ENCODE data around the gene USH2A. TPM values are rescaled to one million over a fixed set of nuclear protein-coding genes. Genes with fewer than 3 reads are reported as not detected.
"Not testable (repeated sequence)": the region's sequence is repeated elsewhere in the genome, so short reads cannot be mapped to it uniquely, and the experiment has no call there.

USH2A gene
- polyA plus RNA-seq, 4 donors = 0.04 to 0.32 (median 0.22) TPM

DNA sequence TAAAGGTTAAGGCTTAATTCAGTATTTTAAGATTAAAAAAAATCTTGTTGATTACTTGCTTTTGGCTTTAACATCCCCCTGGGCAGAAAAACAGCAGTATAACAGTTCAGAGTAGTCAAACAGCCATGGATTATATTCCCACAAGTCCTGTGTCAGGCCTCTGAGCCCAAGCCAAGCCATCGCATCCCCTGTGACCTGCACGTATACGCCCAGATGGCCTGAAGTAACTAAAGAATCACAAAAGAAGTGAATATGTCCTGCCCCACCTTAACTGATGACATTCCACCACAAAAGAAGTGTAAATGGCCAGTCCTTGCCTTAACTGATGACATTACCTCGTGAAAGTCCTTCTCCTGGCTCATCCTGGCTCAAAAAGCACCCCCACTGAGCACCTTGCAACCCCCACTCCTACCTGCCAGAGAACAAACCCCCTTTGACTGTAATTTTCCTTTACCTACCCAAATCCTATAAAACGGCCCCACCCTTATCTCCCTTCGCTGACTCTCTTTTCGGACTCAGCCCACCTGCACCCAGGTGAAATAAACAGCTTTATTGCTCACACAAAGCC is 277.7 kb downstream of the USH2A start:
- DNase-seq (ENCODE audit: low read depth in 4 of 4, low spot score in 3 of 4) = not testable (repeated sequence)

DNA sequence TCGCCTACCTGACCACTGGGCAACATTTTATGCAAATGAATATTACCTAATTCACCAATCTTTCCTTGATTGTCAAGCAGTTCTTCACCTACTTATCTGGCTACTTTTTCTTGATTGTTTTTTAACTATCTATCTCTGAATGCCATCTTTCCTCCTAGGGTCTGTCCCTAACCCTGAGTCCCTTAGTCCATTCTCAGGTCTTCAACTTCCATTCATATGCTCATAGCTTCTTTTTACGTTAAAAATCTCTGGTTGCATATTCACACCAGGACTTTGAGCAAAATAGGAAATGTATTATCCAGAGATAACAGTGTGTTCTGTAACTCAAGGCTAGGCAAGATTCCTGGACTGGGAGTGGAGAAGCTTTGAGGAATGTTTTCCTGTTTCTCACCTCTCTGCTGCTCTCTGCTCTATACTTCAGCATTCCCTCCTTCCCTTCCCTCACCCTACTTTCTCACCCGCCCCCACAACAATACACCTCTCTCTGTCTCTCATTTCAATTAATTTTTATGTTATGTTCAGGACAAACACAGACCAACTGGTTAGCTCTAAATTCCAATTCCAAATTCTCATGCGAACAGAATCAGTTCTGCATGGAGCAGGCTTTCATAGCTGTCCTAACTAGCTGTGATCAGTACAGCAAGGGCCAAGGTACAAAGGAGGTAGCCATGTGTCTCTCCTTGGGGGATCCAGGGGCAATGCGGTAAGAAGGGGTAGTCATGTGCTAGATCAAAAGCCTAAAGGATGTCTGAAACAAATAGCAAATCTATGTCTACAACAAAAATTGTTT is 278.4 kb downstream of the USH2A start:
- DNase-seq (ENCODE audit: low read depth in 4 of 4, low spot score in 3 of 4) = no peak

DNA sequence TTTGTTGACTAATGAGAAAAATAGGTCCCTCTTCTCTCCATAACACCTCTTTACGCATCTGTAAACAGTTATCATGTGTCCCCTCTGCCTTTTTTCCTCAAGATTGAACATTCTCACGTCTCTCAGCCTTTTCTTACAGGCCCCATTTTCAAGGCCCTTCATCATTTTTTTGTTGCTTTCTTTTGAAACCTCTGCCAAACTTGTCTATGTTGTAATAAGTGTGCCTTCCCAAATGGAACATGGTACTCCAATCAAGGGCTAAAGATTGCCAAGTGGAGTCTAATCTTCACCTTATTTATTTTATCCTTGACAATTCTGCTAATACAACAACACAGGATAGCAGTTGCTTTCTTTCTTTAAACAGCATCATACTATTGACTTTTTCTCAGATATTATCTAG is 280.3 kb downstream of the USH2A start:
- no peak for DNase-seq (ENCODE audit: low read depth in 4 of 4, low spot score in 3 of 4)

DNA sequence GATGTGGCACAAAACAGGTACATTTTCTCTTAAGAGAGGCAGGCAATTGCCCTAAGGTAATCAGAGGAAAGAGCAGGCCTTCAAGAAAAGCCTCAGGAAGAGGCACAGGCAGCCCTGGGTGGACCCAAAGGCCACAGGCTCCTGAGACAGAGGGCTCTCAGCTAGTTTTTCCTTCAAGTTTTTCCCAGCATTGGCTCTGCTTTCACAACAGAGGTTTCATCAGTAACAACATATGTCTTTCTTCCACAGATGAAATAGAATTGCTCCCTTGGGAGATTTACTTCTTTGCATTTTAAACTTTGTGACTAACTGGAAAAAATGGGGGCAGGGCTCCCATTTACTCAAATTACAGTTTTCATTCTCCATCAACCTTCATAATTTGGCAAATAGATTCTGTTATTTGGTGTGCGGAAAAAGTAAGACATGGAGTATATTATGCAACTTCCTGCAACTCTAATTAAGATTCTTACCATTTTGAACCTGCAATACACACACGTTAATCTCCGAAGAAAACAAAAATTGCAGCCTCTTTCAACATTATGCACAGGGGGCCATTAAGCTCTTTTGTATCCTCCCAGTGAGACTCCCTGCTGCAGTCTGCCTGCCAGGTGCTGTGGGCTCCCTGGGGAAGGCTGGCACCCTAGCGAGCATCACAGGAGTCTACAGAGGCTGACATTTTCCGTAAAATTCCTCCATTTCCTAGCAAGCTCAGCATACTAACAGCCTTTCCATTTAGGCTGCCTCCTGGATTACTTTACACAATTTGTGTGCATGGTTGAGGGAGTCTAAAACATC is 282.3 kb downstream of the USH2A start:
- no peak for DNase-seq (ENCODE audit: low read depth in 4 of 4, low spot score in 3 of 4)

DNA sequence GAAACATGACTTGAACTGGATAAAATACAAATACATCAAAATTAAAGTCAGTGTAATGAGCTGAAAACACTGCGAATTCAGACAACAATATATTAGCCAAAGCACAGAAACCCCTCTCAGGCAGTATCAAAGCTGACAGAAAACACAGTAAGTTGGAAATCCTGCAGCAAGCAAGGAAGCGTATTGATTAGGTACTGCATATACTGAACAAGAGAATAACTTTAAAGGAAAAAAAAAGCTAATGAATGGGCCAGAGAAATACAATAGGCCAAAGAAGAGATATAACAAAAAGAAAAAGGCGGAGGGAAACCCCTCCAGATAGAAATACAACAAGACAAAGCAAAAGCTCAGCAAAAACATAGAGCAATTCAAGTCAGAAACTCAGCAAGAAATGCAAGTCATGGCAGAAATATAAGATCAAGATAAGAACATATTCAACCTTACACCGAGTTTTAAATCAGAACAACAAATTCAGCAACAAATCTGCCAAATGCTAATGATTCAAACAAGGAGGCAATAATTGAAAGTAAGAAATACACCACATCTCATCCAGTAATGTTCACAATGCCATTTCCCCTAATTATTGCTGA is 299.0 kb downstream of the USH2A start:
- DNase-seq (ENCODE audit: low read depth in 4 of 4, low spot score in 3 of 4) = no peak

DNA sequence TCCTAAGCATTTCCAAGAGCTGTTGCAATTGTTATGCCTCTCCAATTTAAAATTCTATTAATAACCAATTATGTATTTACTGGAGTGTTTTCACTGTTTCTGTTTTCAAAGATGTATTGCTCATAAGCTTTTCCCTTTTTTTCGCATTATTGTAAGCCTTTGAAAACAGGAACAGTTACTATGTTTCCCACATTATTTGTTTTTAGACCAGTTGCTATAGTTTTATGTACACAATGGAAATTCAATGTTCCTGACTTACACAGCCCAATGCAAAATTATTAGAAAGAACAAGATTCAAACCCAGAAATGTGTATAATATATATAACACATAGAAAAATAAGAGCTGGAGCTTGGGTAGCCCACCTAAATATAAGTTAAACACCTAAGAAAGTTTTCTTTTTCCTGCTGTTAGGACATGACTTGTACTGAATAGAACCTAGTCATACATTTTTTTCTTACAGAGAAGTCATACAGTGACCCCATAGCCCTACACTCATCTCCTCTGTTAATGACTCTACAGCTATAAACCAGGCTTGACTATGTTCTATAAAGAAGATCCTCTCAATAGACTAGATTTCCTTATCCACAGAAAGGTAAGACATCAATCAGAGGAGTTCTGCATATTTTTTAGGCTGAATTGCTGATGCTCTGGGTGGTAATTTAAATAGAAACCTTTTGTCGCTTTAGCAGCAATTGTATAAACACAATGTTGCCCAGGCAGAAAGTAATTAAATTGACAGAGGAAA is 299.6 kb downstream of the USH2A start:
- no peak for DNase-seq (ENCODE audit: low read depth in 4 of 4, low spot score in 3 of 4)

DNA sequence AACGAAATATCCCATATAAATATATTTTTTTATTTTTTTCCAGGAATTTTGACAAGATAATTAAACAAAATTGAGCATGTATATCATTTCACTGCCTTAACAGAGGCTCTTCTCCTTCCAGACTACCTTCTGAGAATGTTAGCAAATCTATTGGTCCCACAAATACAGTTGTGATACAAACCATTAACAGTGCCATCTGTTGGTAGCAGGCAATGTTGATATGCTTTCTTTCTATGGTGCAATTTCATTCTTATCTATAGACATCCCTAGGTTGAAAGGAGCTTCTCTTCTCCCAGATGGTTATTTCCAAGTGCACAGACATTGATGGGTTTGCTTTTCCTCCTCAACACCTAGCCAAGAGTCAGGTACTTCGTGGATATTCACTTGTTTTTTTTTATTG is 303.6 kb downstream of the USH2A start:
- peak in 1 of 4 donors; percentile 2 for DNase-seq (ENCODE audit: low read depth in 4 of 4, low spot score in 3 of 4)

DNA sequence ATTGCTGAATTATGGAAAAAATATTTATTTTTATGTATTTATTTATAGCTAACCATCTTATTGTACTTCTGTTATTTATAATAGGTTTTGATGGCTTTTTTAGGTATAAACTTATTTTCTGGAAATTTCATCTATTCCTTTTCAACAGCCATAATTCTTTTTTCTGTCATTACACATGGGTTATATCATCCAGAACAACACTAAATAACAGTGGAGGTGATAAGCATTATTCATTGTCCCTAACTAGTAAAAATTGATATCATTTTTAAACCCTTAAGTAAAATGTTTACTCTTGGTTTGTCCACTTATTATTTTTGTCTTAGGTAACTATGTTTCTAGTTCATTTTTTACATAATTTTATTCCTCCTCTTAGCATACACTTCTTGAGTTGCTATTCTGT is 309.1 kb downstream of the USH2A start:
- DNase-seq (ENCODE audit: low read depth in 4 of 4, low spot score in 3 of 4) = no peak

DNA sequence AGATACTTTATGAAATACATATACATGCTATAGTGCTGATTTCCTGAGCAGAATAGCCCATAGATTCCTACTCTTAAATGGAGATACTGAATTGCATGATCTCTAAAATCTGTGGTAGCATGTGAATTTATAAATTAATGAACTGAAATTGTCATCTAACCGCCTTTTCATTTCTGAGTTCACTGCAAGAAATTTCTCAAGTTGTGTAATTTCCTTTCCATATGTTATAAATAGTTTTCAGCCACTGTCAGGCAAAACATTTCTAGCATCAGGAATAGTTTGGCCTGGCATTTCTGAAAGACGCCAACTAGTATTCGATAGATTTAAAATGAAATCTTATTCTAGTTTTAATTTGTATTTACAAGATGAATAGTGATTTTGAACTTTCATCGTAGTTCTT is 310.1 kb downstream of the USH2A start:
- DNase-seq (ENCODE audit: low read depth in 4 of 4, low spot score in 3 of 4) = no peak

DNA sequence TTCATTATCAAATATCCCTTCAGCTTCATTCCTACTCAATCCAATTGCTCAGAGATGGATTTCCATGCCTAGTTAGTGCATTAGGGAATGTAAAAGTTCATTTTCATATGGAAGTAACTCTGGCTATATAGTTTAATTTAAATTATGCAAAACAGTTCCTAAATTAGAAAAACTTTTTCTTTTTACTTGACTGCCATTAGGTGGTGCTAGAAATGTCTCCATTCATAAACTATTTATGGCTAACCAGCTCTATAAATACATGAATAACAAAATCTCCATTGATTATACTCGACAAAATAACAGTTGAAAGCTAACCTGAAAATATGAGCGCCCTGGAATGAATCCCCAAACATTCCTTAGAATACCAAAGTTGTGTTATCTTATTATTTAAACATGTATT is 311.4 kb downstream of the USH2A start:
- DNase-seq (ENCODE audit: low read depth in 4 of 4, low spot score in 3 of 4) = no peak

DNA sequence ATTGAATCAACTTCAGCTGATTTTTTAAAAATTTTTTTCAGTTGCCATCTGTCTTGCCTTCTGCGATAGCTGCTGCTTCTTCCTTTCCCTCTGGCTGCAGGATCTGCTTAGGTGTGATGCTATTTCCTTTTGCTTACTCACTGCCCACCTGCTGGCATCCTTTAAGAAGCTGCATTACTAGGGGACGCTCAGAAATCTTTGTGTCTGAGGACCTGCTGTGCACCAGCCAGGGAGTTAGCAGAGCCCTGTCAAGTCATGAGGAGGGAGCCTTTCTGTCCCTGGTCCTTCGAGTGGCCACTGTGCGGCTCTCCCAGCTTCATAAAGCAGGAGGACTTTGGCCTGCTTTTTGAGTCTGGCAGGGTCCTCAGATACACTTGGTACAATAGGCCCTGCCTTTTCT is 327.8 kb downstream of the USH2A start:
- DNase-seq (ENCODE audit: low read depth in 4 of 4, low spot score in 3 of 4) = no peak

DNA sequence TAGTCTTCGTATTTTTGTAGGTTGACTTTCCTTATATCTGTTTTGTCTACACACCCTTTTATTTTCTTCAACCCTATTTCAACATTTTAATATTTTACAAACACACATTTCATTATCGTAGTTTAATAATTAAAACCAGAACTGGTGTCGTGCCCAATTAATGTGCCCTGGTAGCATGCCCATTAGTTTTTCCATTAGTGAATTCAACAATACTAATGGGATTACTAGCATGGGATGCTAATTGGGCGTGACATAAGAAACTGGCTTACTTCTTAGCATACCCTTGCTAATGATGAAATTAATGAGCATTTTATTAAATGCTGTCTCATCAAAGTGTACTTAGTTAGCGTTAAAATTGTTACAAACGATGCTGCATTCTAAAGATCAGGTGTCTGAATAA is 332.7 kb downstream of the USH2A start:
- DNase-seq (ENCODE audit: low read depth in 4 of 4, low spot score in 3 of 4) = no peak

DNA sequence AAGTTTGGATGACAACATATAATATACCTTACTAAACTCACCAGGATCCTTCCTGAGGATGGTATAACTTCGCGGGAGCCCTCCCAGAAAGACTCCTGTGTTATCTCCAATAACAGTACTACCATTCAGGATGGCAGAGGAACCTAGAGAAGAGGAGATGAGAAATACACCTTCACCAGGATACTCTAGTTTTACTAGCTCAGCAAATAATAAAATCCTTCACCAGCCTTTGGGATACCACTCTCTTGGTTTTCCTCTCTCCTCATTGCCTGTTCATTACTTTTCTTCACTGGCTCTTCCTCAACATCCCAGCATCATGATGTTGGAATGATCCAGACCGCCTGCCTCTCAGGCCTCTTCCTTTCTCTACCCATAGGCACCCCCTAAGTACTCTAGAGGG is 336.6 kb downstream of the USH2A start:
- DNase-seq (ENCODE audit: low read depth in 4 of 4, low spot score in 3 of 4) = no peak

DNA sequence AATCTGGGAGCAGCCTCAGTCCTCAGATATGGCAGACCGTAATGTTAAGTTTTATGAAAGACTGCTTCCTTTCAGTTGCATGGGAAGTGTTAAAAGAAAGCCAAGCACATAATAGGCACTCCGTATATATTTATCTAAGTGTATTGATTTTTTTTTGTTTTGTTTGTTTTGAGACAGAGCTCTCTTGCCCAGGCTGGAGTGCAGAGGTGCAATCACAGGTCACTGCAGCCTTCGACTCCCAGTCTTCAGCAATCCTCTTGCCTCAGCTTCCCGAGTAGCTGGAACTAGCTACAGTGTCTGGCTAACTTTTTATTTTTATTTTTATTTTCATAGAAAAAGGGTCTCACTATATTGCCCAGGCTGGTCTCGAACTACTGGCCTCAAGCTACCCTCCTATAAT is 341.8 kb downstream of the USH2A start:
- no peak for DNase-seq (ENCODE audit: low read depth in 4 of 4, low spot score in 3 of 4)

DNA sequence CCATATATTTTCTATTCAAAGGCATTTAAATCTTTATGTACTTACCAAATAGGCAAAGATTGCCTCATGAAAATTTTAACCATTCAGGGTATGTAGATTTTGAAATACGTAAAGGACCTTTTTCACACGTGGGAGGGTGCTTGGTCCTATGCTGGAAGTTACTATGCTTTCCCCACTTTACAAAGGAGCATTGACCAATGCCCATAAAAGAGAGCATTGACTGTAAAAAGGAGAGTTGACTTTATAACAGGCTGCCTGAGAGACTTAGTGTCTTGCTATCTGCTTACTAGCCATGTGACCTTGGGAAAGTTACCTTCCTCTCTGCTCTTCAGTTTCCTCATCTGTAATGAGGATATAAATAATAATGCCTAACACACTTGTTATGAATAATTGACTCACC is 346.5 kb downstream of the USH2A start:
- no peak for DNase-seq (ENCODE audit: low read depth in 4 of 4, low spot score in 3 of 4)

DNA sequence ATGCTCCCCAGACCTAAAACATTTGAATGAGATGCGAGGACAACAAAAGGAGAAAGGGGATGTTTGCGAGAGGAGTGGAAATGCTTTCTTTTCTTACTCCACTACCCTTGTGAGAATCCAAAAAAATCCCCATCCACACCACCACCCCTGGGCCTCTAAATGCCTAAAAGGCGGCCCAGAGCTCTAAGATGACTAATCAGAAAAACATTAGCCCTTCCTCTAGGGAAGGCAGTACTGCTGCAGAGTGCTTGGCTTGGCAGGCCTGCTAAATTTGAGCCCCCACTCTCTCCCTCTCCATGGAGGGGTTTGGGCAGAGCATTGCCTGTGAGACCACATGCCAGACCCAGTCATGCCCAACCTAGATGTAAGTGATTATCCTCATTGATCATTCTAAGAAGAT is 347.9 kb downstream of the USH2A start:
- no peak for DNase-seq (ENCODE audit: low read depth in 4 of 4, low spot score in 3 of 4)

DNA sequence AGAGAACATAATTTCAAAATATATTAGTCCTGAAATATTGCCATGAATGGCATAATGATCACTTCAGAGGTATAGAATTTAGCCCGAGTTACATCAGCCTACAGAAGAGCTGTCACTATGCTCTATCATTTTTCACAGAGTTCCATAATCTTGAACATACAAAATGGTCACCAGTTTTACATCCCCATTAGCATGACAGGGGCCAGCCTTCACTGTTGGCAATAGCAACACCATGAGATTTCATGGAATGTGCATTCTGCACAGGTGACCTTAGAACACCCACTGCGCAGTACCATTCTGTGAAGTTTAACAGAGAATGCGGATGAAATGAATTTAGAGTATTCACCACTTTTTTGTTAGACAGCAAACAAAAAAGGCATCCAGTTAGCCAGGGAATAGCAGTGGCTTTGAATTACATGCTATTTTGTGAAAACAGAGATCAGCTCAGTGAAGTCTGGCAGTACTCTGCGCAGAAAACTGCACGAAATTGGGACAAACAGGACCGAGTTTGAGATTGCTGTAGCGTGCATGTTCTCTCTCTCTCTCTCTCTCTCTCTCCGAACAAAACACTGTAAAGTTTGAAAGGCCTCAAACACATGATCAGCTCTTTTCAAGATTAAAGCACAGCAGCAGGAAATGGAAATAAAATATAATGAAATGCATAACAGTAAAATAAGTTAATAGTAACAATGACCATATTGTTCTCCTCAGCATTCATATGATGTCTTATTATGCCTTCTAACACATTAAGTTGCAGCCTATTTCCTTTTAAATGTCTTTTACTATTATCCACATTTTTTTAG is 349.3 kb downstream of the USH2A start:
- no peak for DNase-seq (ENCODE audit: low read depth in 4 of 4, low spot score in 3 of 4)

DNA sequence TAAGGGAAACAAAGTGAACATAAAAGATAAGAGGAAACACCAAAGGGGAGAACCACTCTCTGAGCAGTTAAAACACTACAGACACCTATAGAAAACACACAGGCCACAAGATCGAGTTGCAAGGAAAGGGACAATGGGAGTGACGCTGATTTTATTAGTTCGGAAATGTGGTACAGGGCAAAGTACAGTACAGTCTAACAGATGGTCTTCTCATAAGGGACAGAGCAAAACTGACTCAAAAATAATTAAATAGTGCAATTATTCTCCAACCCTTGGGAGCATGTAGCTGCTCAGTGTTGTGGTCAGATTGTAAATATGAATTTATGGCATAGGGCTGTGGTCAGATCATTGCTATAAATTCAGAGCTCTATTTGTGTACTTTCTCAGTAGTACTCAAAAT is 352.0 kb downstream of the USH2A start:
- DNase-seq (ENCODE audit: low read depth in 4 of 4, low spot score in 3 of 4) = peak in 2 of 4 donors; percentile 8 to 11

DNA sequence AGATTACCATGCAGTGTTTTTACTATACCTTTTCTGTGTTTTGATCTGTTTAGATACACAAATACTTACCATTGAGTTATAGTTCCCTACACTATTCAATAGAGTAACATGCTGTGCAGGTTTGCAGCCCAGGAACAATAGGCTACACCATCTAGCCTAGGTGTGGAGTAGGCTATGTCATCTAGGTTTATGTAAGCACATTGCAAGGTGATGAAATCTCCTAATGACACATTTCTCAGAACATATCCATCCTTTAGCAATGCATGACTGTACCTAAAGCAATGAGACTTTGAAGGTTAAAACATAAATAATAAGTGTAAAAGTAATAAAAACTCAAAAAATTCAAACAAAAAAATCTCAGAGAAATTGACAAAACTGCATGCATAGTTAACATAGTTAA is 358.6 kb downstream of the USH2A start:
- no peak for DNase-seq (ENCODE audit: low read depth in 4 of 4, low spot score in 3 of 4)

DNA sequence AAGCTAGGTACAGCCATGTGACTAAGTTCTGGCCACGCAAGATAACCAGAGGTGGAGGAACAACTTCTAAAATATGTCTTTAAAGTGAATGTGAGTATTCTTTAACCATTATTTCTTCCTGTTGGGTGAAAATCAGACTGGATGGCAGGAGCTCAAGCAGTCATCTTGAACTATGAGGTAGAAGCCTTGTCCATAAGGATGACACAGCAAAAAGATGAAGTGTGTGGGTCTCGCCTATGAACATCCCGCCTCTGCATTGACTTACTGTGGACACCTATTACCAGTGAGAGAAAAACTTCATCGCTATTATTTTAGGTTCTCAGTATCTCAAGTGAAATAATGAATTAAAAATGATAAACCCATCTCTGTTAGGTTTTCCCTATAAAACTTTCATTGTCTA is 365.3 kb downstream of the USH2A start:
- no peak for DNase-seq (ENCODE audit: low read depth in 4 of 4, low spot score in 3 of 4)
